Astrocyte of the cerebellum (primary cell): ENCODE results near the gene DET1.
"Not testable (repeated sequence)": the region's sequence is repeated elsewhere in the genome, so short reads cannot be mapped to it uniquely, and the experiment has no call there.

Experiments
- DNase-seq: peaks from one replicate; pipeline ENCODE4 v3.0.0-alpha.2; 2011; ENCODE audit warnings: low read depth
- H3K4me3 ChIP-seq: 2 replicates; pipeline ENCODE4 v1.5.1; 2011; ENCODE audit warnings: mild to moderate bottlenecking, low read depth, low read length, moderate library complexity
- in situ Hi-C: cut with HindIII; loops from 2 replicates; pipeline ENCODE4 v1.10.0; 2017; ENCODE audit warnings: low sequenced_read_pairs
- TF ChIP-seq, protein P1 (sequence below): IDR thresholded peaks from 2 replicates; pipeline ENCODE4 v1.5.1; 2012; ENCODE audit warnings: low read length, low read depth, moderate library complexity, mild to moderate bottlenecking; ENCODE audit errors: missing control alignments

The DET1 gene

DNA sequence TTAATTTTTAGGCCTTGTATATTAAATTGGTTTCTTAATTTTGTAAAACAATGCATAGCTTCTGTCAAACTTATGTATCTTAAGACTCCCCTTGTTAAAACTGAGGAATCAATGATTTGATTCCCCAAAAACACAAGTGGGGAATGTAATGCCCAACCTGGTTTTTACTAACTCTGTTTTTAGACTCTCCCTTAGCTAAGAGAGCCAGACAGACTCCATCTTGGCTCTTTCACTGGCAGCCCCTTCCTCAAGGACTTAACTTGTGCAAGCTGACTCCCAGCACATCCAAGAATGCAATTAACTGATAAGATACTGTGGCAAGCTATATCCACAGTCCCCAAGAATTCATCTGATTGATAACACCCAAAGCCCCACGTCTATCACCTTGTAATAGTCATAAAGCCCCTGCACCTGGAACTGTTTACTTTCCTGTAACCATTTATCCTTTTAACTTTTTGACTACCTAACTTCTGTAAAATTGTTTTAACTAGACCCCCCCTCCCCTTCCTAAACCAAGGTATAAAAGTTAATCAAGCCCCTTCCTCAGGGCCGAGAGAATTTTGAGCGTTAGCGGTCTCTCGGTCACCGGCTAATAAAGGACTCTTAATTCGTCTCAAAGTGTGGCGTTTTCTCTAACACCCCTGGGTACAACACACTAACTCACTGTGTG lies 768 bp downstream of the DET1 start:
- in situ Hi-C loops, DNase-seq: not testable (repeated sequence)
- peak overlapping the region; percentile 60 for H3K4me3 ChIP-seq

DNA sequence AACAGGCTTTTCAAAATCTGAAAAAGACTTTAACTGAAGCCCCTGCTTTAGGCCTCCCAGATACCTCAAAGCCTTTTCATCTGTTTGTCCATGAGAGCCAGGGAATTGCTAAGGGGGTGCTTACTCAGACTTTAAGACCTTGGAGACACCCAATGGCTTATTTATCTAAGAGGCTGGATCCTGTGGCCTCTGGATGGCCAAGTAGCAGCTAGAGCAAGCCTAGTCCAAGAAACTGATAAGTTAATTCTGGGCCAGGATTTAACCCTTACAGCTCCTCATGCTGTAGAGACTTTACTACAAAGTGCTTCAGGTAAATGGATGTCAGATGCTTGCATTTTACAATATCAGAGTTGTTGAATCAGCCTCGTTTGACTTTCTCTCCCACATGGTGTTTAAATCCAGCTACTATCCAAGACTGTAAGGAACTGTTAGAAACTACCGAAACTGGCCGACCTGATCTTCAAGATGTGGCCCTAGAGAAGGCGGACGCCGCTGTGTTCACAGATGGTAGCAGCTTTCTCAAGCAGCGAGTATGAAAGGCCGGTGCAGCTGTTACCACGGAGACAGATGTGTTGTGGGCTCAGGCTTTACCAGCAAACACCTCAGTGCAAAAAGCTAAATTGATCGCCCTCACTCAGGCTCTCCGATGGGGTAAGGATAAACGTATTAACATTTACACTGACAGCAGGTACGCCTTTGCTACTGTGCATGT lies 3.3 kb downstream of the DET1 start:
- in situ Hi-C loops = no loop called here
- no peak overlapping the region for H3K4me3 ChIP-seq
- DNase-seq = no peak
- TF ChIP-seq, protein P1, sequence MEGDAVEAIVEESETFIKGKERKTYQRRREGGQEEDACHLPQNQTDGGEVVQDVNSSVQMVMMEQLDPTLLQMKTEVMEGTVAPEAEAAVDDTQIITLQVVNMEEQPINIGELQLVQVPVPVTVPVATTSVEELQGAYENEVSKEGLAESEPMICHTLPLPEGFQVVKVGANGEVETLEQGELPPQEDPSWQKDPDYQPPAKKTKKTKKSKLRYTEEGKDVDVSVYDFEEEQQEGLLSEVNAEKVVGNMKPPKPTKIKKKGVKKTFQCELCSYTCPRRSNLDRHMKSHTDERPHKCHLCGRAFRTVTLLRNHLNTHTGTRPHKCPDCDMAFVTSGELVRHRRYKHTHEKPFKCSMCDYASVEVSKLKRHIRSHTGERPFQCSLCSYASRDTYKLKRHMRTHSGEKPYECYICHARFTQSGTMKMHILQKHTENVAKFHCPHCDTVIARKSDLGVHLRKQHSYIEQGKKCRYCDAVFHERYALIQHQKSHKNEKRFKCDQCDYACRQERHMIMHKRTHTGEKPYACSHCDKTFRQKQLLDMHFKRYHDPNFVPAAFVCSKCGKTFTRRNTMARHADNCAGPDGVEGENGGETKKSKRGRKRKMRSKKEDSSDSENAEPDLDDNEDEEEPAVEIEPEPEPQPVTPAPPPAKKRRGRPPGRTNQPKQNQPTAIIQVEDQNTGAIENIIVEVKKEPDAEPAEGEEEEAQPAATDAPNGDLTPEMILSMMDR = no peak

DNA sequence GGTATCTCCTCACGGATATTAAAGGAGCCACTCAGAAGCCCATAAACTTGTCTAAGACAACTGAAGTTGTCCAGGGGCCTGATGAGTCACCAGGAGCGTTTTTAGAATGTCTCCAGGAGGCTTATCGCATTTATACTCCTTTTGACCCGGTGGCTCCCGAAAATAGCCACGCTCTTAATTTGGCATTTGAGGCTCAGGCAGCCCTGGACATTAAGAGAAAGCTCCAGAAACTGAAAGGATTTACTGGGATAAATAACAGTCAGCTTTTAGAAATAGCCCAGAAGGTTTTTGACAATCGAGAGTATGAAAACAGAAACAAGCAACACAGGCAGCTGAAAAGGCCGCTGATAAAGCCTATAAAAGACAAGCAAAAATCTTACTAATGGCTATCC lies 4.1 kb downstream of the DET1 start:
- DNase-seq = no peak
- H3K4me3 ChIP-seq = no peak overlapping the region
- TF ChIP-seq, protein P1 = no peak
- in situ Hi-C loops = no loop called here

DNA sequence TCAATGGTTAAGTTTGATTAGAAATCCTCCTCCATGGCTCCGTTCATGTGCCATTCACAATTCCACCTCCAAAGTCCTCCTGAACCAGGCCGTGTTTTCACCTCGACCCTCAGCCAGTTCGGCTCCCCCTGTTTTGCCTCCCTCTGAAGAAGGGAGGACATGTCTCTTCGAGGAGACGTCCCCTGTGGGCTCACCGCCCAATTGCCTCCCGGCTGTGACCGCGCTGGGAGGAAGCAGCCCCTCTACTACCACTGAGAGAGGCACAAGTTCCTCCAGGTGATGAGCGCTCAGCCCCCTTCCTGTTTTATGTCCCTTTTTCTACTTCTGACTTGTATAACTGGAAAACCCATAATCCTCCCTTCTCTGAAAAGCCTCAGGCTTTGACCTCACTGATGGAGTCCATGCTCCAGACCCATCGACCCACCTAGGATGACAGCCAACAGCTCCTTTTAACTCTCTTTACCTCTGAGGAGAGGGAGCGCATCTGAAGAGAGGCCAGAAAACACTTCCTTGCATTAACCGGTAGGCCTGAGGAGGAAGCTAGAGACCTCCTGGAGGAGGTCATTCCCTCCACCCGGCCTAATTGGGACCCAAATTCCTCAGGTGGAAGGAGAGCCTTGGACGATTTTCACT lies 4.7 kb downstream of the DET1 start:
- in situ Hi-C loops = no loop called here
- TF ChIP-seq, protein P1 = no peak

DNA sequence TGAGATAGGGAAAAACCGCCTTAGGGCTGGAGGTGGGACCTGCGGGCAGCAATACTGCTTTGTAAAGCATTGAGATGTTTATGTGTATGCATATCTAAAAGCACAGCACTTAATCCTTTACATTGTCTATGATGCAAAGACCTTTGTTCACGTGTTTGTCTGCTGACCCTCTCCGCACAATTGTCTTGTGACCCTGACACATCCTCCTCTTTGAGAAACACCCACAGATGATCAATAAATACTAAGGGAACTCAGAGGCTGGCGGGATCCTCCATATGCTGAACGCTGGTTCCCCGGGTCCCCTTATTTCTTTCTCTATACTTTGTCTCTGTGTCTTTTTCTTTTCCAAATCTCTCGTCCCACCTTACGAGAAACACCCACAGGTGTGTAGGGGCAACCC lies 5.4 kb downstream of the DET1 start:
- in situ Hi-C loops, DNase-seq, H3K4me3 ChIP-seq: not testable (repeated sequence)

More for the DNA sequence above, 4.7 kb downstream of the DET1 start:
- DNase-seq = no peak
- no peak overlapping the region for H3K4me3 ChIP-seq

DNA sequence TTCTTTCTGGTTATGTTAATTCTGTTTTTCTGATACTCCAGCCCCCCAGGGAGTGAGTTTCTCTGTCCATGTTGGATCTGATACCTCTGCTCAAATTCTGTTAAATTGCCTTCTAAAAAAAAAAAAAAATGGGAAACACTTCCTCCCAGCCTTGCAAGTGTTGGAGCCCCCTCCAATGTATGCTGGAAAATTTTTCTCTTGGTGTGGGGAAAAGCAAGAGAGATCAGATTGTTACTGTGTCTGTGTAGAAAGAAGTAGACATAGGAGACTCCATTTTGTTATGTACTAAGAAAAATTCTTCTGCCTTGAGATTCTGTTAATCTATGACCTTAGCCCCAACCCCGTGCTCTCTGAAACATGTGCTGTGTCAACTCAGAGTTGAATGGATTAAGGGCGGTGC lies 6.1 kb downstream of the DET1 start:
- DNase-seq, H3K4me3 ChIP-seq, in situ Hi-C loops: not testable (repeated sequence)

DNA sequence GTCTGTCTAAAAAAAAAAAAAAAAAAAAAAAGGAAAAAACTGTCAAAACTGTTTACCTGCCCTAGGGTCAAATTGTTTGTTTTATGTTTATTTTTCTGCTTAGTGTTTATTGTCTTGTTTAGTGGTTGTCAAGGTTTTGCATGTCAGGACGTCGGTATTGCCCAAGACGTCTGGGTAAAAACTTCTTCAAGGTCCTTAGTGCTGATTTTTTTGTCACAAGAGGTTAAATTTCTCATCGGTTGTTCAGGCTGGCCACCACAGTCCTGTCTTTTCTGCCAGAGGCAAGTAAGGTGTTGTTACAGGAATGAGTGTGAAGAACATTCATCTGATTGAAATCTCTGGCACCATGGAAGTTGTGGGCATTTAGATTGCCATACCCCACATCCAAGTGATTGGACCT lies 7.0 kb downstream of the DET1 start:
- H3K4me3 ChIP-seq = no peak overlapping the region
- DNase-seq = no peak
- in situ Hi-C loops = no loop called here
- TF ChIP-seq, protein P1 = no peak

DNA sequence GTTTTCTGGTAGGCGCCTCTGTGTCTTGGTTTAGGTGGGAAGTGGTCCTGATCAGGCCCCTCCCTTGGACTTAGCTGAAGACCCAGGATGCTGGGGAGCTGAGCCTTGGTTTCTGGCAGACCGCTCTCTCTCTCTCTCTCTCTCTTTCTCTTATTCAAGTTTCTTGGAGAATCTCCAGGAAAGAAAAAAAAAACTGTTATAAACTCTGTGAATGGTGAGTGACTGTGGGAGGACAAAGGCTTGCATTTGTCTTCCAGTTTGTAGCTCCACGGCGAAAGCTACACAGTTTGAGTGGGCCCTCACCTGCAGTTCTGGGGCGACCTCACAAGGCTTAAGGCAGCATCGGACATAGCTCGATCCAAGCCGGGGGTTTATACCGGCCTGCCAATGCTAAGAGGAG lies 7.5 kb downstream of the DET1 start:
- DNase-seq = no peak
- TF ChIP-seq, protein P1 = no peak
- in situ Hi-C loops = no loop called here

More for the DNA sequence above, 7.5 kb downstream of the DET1 start:
- no peak overlapping the region for H3K4me3 ChIP-seq
